Right lobe of liver (tissue), 6 donors: ENCODE data around the gene RTN4R. TPM values are rescaled to one million over a fixed set of nuclear protein-coding genes. Genes with fewer than 3 reads are reported as not detected.
"Not testable (repeated sequence)": the region's sequence is repeated elsewhere in the genome, so short reads cannot be mapped to it uniquely, and the experiment has no call there.

Experiments used
- ATAC-seq, 4 donors: fragments of 200-7000 bp; cut with Tn5 transposase; one replicate each; pipeline ENCODE4 v1.9.1; 2020; ENCODE audit warnings: mild to moderate bottlenecking in 4 of 4, moderate library complexity in 4 of 4
- DNase-seq, 3 donors: peaks; one replicate each; pipeline ENCODE4 v3.0.0-alpha.2; 2020
- H3K27ac ChIP-seq, 3 donors: fragments of 200-600 bp; one replicate each; pipeline ENCODE4 v1.8.0; 2022
- H3K27me3 ChIP-seq, 2 donors: fragments of 200-600 bp; one replicate each; pipeline ENCODE4 v1.8.0; 2022
- H3K36me3 ChIP-seq, 4 donors: fragments of 200-600 bp; sonication (generic) in 1 of 4; one replicate each; pipeline versions ENCODE4 v1.5.1 to v1.8.0; 2017 to 2022; ENCODE audit warnings: control low read depth in 1 of 4
- H3K4me1 ChIP-seq, 4 donors: fragments of 200-600 bp; sonication (generic) in 1 of 4; one replicate each; pipeline versions ENCODE4 v1.5.1 to v1.8.0; 2017 to 2022; ENCODE audit warnings: control low read depth in 1 of 4
- H3K4me3 ChIP-seq, 3 donors: fragments of 200-600 bp; one replicate each; pipeline ENCODE4 v1.8.0; 2022
- H3K9me3 ChIP-seq, 4 donors: fragments of 200-600 bp; sonication (generic) in 1 of 4; one replicate each; pipeline versions ENCODE4 v1.5.1 to v1.8.0; 2017 to 2022; ENCODE audit warnings: control low read depth in 1 of 4
- POLR2A ChIP-seq: fragments of 450-650 bp; IDR thresholded peaks from one replicate; pipeline ENCODE4 v1.6.1; 2017; ENCODE audit warnings: antibody characterized with exemption, mild to moderate bottlenecking
- WGBS: methylation state at CpG from one replicate; pipeline ENCODE4 v1.1.6; 2018; ENCODE audit warnings: low coverage, low lambda C conversion rate; ENCODE audit not compliant: insufficient coverage; ENCODE audit errors: missing lambda C conversion rate; 5-methylcytosine and 5-hydroxymethylcytosine counted together
- intact Hi-C, 2 donors: fragments of 100-400 bp; cut with DNase I; formaldehyde crosslinking; loops; one replicate each; pipeline versions ENCODE4 v1.11.2 to v1.14.1; 2022
- total RNA-seq, 6 experiments: library from RNA; depleted of rRNA in 2 of 6; stranded (reverse); fragments of >200 nt in 2 of 6; fragmentation: NEBNext Ultra II Directional in 3 of 6; extraction: Animal tissue kit (Norgen Biotek cat#: 25700) in 3 of 6; gene quantifications; one replicate each; pipeline versions ENCODE4 v1.1.0 to v1.2.4, GENCODE V29; 2016 to 2023
- TF ChIP-seq, protein P1 (sequence below), 4 donors: fragments of 200-600 bp in 3 of 4; fragments of 450-650 bp in 1 of 4; IDR thresholded peaks; one replicate each; pipeline versions ENCODE4 v1.5.1 to v1.8.0; 2016 to 2022; ENCODE audit warnings: antibody characterized with exemption in 4 of 4, mild to moderate bottlenecking in 2 of 4
- donor health status: DM: no; HTN: yes; CAD: no.
- donor health status: DM: no; HTN: no; CAD: no.
- donor health status: DM: no; HTN: no; CAD: no.
- donor health status: DM: no; HTN: yes; CAD: no.
- donor health status: DM: no; HTN: yes; CAD: no.

The RTN4R gene
- total RNA-seq, 6 experiments from 2014 or later = 3.0 to 12.4 (median 8.5) TPM

DNA sequence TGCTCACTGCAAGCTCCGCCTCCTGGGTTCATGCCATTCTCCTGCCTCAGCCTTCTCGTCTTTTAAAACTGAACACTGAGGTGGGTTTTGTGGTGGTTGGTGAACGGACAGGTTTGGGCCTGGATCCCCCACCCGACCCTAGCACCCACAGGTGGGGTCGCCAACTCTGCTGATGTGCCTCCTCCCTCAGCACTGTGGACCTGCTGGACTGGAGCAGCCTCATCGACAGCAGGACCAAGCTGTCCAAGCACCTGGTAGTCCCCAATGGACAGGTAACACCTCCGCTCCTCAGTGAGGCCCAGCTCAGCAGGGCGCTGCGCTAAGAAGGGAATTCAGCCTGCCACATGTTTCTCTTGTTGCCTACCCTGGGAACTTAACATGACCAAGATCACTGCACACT lies 36.5 kb upstream of the RTN4R start:
- no peaks in the 10 kb centered on the region for H3K9me3 ChIP-seq
- ATAC-seq (no peak), DNase-seq (peak in 2 of 3 donors; percentile 3 to 36)
- H3K4me1 ChIP-seq = peaks cover 0 to 11% (median 2%) of the 10 kb centered on the region in 4 donors
- no peak overlapping the region for H3K27ac ChIP-seq
- 70% methylated on average over 5 of the region's 9 CpGs for WGBS
- H3K36me3 ChIP-seq = no peaks in the 10 kb centered on the region
- H3K27me3 ChIP-seq = no peaks in the 10 kb centered on the region
- H3K4me3 ChIP-seq = no peak overlapping the region
- TF ChIP-seq, protein P1, sequence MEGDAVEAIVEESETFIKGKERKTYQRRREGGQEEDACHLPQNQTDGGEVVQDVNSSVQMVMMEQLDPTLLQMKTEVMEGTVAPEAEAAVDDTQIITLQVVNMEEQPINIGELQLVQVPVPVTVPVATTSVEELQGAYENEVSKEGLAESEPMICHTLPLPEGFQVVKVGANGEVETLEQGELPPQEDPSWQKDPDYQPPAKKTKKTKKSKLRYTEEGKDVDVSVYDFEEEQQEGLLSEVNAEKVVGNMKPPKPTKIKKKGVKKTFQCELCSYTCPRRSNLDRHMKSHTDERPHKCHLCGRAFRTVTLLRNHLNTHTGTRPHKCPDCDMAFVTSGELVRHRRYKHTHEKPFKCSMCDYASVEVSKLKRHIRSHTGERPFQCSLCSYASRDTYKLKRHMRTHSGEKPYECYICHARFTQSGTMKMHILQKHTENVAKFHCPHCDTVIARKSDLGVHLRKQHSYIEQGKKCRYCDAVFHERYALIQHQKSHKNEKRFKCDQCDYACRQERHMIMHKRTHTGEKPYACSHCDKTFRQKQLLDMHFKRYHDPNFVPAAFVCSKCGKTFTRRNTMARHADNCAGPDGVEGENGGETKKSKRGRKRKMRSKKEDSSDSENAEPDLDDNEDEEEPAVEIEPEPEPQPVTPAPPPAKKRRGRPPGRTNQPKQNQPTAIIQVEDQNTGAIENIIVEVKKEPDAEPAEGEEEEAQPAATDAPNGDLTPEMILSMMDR (IDR thresholded peaks at IDR 0.05) = no peak
- no peak for TF ChIP-seq POLR2A
- intact Hi-C loops = no loop called here

DNA sequence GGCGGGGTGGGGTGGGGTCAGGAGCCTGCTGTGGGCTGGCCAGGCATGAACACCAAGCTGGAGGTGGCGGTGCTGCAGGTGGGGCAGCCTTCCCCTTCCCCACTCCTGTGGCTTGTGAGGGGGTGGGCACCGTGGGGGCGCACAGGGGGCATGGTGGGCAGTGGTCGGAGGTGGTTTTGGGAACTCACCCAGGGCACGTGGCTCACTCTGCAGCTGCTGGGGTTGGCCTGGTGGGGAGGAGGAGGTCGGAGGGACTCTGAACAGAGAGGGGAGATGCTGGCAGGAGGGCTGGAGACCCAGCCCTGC lies 35.1 kb upstream of the RTN4R start:
- H3K27ac ChIP-seq, H3K9me3 ChIP-seq, H3K4me3 ChIP-seq, H3K36me3 ChIP-seq, intact Hi-C loops, H3K27me3 ChIP-seq, ATAC-seq: not testable (repeated sequence)
- peak in 1 of 3 donors; percentile 33 for DNase-seq
- WGBS = no CpG with 5 or more reads among the region's 7 CpGs
- peaks cover 0 to 11% (median 4%) of the 10 kb centered on the region in 4 donors for H3K4me1 ChIP-seq

- 70% methylated on average over 5 of the region's 13 CpGs for WGBS
- peaks cover 0 to 11% (median 4%) of the 10 kb centered on the region in 4 donors for H3K4me1 ChIP-seq
- intact Hi-C loops = no loop called here
- TF ChIP-seq, protein P1 (IDR thresholded peaks at IDR 0.05) = no peak
- no peak for TF ChIP-seq POLR2A
- H3K4me3 ChIP-seq = no peak overlapping the region
- no peak overlapping the region for H3K27ac ChIP-seq
- no peaks in the 10 kb centered on the region for H3K27me3 ChIP-seq
- H3K36me3 ChIP-seq = no peaks in the 10 kb centered on the region
- no peak for ATAC-seq
- H3K9me3 ChIP-seq = no peaks in the 10 kb centered on the region
- DNase-seq = peak in 1 of 3 donors; percentile 48
Measured at GRCh38 chr22:20302438-20303228, 34.5 kb upstream of the RTN4R start.

DNA sequence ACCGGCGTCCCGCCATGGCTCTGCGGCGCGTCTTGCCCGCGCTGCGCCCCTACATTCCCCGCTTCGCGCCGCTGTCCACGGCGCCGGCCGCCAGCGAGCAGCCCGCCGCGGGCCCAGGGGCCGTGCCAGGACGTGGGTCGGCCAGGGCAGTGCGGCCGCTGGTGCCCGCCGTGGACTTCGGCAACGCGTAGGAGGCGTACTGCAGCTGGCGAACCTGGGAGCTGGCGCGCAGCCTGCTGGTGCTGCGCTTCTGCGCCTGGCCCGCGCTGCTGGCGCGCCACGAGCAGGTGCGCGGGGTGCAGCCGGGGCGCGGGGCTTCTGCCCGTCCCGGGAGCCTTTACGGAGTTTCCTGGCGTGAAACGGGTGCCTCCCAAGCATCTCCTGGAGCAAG lies 31.6 kb upstream of the RTN4R start:
- no CpG with 5 or more reads among the region's 52 CpGs for WGBS
- H3K4me1 ChIP-seq = peaks cover 0 to 11% (median 4%) of the 10 kb centered on the region in 4 donors
- no peak for TF ChIP-seq POLR2A
- TF ChIP-seq, protein P1 (IDR thresholded peaks at IDR 0.05) = peak in 1 of 4 donors; percentile 5
- H3K36me3 ChIP-seq = no peaks in the 10 kb centered on the region
- peak overlapping the region; percentile 43 to 61 (median 57) for H3K4me3 ChIP-seq
- peak; percentile 59 to 75 (median 70) for ATAC-seq
- peak overlapping the region in 2 of 3 donors; percentile 75 to 77 for H3K27ac ChIP-seq
- H3K9me3 ChIP-seq = no peaks in the 10 kb centered on the region
- H3K27me3 ChIP-seq = no peaks in the 10 kb centered on the region
- intact Hi-C loops = no loop called here
- DNase-seq = peak; percentile 84 to 89 (median 86)
